ENCODE data around the gene ICAM5.
A peak's percentile ranks its signal among the peaks of the same experiment; 100 is the strongest.
"Not testable (repeated sequence)": the region's sequence is repeated elsewhere in the genome, so short reads cannot be mapped to it uniquely, and the experiment has no call there.

ICAM5 gene

GRCh38 chr19:10321417-10321797 lies 31.7 kb downstream of the ICAM5 start:
- no peak for DNase-seq

DNA sequence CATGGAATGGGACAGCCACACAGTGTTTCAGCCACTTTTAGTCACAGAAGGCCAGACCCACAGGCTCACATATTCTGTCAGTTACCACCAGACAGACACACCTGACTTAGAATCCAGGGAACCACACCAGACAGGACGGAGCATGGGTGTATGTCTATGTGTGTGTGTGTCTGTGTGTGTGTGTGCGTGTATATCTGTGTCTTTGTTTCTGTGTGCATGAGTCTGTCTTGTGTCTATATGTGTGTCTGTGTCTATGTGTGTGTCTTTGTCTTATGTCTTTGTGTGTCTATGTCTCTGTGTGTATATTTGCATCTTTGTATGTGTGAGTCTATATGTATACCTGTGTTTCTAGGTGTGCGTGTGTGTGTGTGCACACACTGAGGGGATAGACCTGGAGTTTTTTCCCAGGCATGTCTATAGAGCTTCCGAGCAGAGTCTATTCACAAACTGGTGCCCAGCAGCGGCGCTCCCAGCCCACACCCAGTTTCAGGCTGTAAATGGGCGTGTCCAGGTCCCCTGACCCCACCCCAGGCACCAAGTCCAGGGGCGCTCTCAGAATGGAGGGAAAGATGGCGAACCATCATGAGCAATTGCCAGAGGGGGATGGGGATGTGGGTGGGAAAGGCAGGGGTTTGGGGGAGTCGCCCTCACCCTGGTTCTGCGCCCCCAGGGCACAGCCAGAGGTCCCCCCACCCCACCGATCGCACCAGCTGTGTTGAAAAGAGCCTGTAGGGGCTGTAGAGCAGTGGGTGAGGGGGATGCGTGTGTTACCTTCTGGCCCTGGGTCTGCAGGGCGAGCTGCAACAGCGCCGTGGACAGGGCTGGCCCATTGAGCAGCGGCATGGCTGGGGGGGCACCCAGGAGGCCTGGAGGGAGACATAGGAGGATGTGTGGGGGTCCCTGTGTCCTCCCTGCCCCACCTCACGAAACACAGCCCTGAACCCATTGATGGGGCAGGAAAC lies 32.4 kb downstream of the ICAM5 start:
- DNase-seq: no peak

DNA sequence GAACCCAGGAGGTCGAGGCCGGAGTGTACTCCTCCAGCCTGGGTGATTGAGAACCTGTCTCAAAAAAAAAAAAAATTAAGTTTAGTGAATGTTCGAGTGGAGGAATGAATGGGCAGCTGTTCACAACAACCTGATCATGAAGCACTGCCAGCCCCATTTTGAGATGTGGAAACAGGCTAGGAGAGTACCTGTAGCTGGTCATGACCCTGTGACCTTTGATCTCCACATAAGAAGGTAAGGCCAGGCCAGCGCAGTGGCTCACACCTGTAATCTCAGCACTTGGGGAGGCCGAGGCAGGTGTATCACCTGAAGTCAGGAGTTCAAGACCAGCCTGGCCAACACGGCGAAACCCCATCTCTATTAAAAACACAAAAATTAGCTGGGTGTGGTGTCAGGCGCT lies 36.0 kb downstream of the ICAM5 start:
- DNase-seq: no peak

- no peak for DNase-seq
These were observed 38.0 kb downstream of the ICAM5 start for GRCh38 chr19:10327793-10328192.

GRCh38 chr19:10328558-10329429 lies 39.0 kb downstream of the ICAM5 start:
- no peak for DNase-seq

DNA sequence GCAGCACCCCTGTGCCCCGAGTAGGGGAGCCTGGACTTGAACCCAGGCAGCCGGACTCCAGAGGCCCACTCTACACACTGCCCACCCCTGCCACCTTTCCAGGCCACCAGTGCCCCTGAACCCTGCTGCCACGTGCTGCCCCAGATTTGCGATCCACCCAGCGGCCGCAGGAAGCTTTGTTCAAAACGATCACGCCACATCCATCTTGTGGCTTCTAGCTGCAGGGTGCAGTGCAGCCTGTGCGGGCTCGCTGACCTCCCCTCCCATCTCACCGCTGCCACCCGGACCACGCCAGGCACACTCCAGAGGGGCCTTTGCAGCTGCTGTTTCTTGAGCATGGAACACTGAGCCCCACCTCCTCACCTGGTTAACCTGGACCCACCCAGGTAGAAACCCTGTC lies 39.8 kb downstream of the ICAM5 start:
- DNase-seq: no peak

GRCh38 chr19:10332158-10332964 lies 42.6 kb downstream of the ICAM5 start:
- no peak for DNase-seq

DNA sequence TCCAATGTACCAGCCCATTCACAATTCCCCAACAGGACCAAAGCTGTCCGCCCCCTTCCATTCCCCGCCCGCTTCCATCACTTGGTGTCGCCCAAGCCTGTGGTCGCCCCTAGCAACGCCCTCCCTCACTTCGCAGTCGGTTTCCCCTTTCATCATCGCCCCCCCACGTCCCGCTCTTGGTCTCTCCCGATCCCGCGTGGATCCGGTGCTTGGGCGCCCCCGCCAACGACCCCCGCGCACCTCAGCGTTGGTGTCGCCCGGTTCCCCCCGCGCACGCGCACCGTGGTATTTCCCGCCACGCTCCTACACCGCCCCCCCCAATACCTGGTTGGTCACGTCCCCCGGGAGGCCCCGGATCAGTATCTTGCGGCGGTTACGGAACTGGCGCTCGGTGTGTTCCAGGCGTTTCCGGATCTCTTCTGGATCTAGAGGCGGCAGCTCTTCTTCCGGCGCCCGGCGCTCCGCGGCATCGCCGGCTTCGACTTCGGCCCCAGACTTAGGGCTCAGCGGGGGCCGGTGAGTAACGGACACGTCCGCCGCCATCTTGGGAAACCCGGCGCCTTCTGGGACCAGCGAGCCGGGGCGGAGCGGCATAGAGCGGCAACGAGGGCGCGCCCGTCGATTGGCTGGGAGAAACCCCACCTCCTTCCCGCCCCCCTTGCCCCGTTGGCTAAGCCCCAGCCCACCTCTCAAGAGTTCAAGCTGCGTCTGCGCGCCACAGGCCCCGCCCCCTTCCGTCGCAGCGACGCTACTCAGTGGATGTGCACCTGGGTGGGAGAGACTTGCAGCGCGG lies 43.4 kb downstream of the ICAM5 start, which contains the start of gene RAVER1:
RAVER1 (minus strand) TSS at position 565 of the 793 bp plus-strand sequence; CDS start at position 543, 22 bp downstream.
- DNase-seq: peak; percentile 99

DNA sequence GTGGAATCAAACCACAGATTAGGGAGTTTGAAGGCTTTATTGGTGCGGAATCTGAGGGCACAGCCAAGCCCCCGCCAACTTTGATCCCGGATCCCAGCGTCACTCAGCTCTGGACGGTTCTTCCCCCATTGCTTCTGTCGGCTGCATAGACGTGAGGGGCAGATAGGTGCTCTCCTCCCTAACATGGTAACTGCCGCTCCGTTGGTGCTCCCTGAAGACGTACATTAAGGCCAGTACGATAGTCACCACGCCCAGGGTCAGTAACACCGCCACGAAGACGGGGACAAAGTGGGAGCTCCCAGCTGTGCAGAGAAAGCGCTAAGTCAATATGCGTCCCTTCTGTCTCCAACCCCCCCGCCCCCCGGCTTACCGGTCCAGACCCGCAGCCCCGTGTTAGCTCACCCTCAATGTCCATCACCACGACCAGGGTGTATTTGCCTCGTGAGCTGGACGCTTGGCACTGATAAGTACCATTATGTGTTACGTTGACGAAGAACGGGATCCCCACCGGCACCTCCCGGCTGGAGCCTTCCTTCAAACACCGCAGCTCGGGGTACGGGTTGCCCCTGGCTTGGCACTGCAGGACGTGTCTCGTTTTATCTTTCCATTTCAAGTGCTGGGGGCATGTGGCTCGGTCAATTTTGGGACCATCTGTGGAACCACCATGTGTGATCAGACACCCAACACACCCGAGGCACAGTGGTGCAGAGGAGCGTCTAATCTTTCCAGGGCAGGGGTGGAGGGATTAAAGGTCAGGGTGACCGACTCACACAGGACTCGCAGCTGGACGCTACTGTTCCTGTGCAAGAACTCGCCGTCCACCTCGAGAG lies 44.2 kb downstream of the ICAM5 start:
- no peak for DNase-seq

- DNase-seq: peak; percentile 95
These were observed 45.0 kb downstream of the ICAM5 start for GRCh38 chr19:10334588-10335351.

GRCh38 chr19:10335352-10335985 lies 45.7 kb downstream of the ICAM5 start:
- DNase-seq: no peak

DNA sequence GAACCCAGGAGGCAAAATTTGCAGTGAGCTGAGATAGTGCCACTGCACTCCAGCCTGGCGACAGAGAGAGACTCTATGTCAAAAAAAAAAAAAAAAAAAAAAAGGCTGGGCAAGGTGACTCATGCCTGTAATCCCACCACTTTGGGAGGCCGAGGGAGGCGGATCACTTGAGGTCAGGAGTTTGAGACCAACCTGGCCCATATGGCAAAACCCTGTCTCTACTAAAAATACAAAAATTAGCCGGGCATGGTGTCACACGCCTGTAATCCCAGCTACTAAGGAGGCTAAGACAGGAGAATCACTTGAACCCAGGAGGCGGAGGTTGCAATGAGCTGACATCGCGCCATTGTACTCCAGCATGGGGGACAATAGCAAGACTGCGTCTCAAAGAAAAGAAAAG lies 47.0 kb downstream of the ICAM5 start:
- DNase-seq: not testable (repeated sequence)

- DNase-seq: no peak
These were observed 49.2 kb downstream of the ICAM5 start for GRCh38 chr19:10338940-10339339.

GRCh38 chr19:10339380-10339960 lies 49.7 kb downstream of the ICAM5 start, which contains the start of gene ICAM3:
Gene ICAM3, minus strand, starts transcription at chr19:10339624. Its CDS starts 10 bp downstream, at chr19:10339614.
- DNase-seq: no peak

DNA sequence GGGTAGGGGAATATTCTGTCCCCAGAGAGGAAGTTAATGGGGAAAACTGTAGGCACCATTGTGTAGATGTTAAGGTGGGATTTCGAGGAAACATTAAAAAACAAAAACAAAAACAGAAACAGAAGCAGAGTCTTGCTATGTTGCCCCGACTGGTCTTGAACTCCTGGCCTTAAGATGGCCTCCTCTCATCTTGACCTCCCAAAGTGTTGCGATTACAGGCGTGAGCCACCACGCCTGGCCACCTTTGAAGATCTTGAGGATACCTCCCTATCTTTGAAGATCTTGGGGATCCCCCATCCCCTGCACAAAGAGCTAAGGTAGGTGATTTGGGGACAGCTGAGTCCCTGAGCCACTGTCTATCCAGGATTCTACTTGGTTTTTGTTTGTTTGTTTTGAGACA lies 50.2 kb downstream of the ICAM5 start:
- DNase-seq: no peak

DNA sequence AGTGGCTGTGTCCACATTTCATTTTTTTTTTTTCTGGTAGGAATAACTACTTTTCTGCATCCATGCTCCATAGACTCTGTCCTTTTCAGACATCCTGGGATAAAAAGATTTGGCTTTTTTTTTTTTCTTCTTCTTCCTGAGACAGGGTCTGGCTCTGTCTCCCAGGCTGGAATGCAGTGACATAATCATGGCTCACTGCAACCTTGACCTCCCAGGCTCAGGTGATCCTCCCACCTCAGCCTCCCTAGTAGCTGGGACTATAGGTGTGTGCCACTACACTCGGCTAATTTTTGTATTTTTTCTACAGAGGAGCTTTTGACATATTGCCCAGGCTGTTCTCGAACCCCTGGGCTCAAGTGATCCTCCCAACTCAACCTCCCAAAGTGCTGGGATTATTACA lies 53.7 kb downstream of the ICAM5 start:
- DNase-seq: no peak

GRCh38 chr19:10344780-10345179 lies 55.0 kb downstream of the ICAM5 start:
- DNase-seq: no peak
